Coronary artery (tissue), 2 donors: ENCODE measurements around the gene PKNOX2.

Experiments
- DNase-seq: peaks from one replicate; pipeline ENCODE4 v3.0.0-alpha.2; 2017; ENCODE audit warnings: low spot score
- H3K27ac ChIP-seq, 2 donors: fragments of 200-600 bp; sonication (generic); one replicate each; pipeline ENCODE4 v1.5.1; 2016 to 2019
- H3K4me3 ChIP-seq: fragments of 200-600 bp; sonication (generic); 2 replicates; pipeline ENCODE4 v1.5.1; 2016; ENCODE audit warnings: mild to moderate bottlenecking, moderate library complexity
- CTCF ChIP-seq: fragments of 200-600 bp; sonication (generic); IDR thresholded peaks from one replicate; pipeline ENCODE4 v1.5.1; 2019; ENCODE audit warnings: antibody characterized with exemption

PKNOX2 gene

GRCh38 chr11:125376117-125376516, 211.6 kb downstream of the PKNOX2 start:
- peak; percentile 91 for DNase-seq
- H3K4me3 ChIP-seq = peak overlapping the region; percentile 45
- TF ChIP-seq CTCF = no peak
- H3K27ac ChIP-seq = peak overlapping the region; percentile 57 to 75

- Histone ChIP-seq H3K4me3 (no peak overlapping the region), H3K27ac (peak overlapping the region; percentile 11 to 57)
- no peak for DNase-seq
- TF ChIP-seq CTCF = no peak
Measured at GRCh38 chr11:125376856-125377255, 212.3 kb downstream of the PKNOX2 start.

- TF ChIP-seq CTCF = no peak
Measured at GRCh38 chr11:125378083-125378482, 213.5 kb downstream of the PKNOX2 start.

GRCh38 chr11:125378571-125378970, 214.0 kb downstream of the PKNOX2 start:
- DNase-seq = no peak
- no peak for TF ChIP-seq CTCF
- H3K27ac ChIP-seq = no peak overlapping the region
- H3K4me3 ChIP-seq = no peak overlapping the region

More at GRCh38 chr11:125378083-125378482, 213.5 kb downstream of the PKNOX2 start:
- Histone ChIP-seq H3K27ac (no peak overlapping the region), H3K4me3 (no peak overlapping the region)
- no peak for DNase-seq

GRCh38 chr11:125379565-125379964, 215.0 kb downstream of the PKNOX2 start:
- no peak for DNase-seq
- H3K4me3 ChIP-seq = no peak overlapping the region
- H3K27ac ChIP-seq = no peak overlapping the region
- no peak for TF ChIP-seq CTCF

GRCh38 chr11:125379981-125380380, 215.4 kb downstream of the PKNOX2 start:
- no peak for TF ChIP-seq CTCF
- no peak for DNase-seq
- Histone ChIP-seq H3K4me3 (no peak overlapping the region), H3K27ac (no peak overlapping the region)

GRCh38 chr11:125380756-125381445, 216.3 kb downstream of the PKNOX2 start:
- H3K4me3 ChIP-seq = no peak overlapping the region
- no peak for TF ChIP-seq CTCF
- H3K27ac ChIP-seq = no peak overlapping the region
- DNase-seq = no peak
